Caco-2 (cell line): ENCODE results near the gene CCL2. TPM values are rescaled to one million over a fixed set of nuclear protein-coding genes. Genes with fewer than 3 reads are reported as not detected.

ENCODE experiments used
- BruUV-seq: library from RNA; stranded (reverse); fragments of 400-500 nt; replicated peaks from 2 replicates; lab custom pipeline; 2021; lab: Mats Ljungman, UMichigan
- CTCF ChIA-PET: fragments of 300-600 bp; sonication (Branson Sonifier 250); formaldehyde crosslinking; loops from one replicate; lab custom pipeline; 2022; ENCODE audit warnings: antibody characterized with exemption; lab: Charles Lee
- POLR2A ChIA-PET: fragments of 300-600 bp; sonication (Branson Sonifier 250); formaldehyde crosslinking; loops from one replicate; lab custom pipeline; 2022; ENCODE audit warnings: antibody characterized with exemption; lab: Charles Lee
- DNase-seq, 2 experiments: peaks; one replicate each; pipeline versions ENCODE4 v3.0.0 to v3.0.0-alpha.2; 2020 to 2022
- H3K27me3 ChIP-seq: replicated peaks from 2 replicates; pipeline ENCODE4 v1.6.0; 2011; ENCODE audit warnings: low read length; ENCODE audit not compliant: control insufficient read depth, insufficient read depth
- H3K36me3 ChIP-seq: 2 replicates; pipeline ENCODE4 v1.5.1; 2011; ENCODE audit warnings: low read length; ENCODE audit not compliant: control insufficient read depth, insufficient read depth
- H3K4me1 ChIP-seq: fragments of 250-450 bp; sonication (Bioruptor Pico); 2 replicates; pipeline ENCODE4 v1.5.1; 2020; ENCODE audit warnings: mild to moderate bottlenecking
- H3K4me3 ChIP-seq: 2 replicates; pipeline ENCODE4 v1.5.1; 2011; ENCODE audit warnings: low read depth, mild to moderate bottlenecking, control low read depth, low read length
- H3K9me3 ChIP-seq: fragments of 250-450 bp; sonication (Bioruptor Pico); 2 replicates; pipeline ENCODE4 v1.5.1; 2020; ENCODE audit warnings: mild to moderate bottlenecking, moderate library complexity
- H3K27ac Mint-ChIP-seq: one replicate; pipeline ENCODE4 v1.8.0; 2022; ENCODE audit warnings: mixed read lengths; ENCODE audit not compliant: unreplicated experiment
- H3K27me3 Mint-ChIP-seq: one replicate; pipeline ENCODE4 v1.8.0; 2022; ENCODE audit warnings: mixed read lengths; ENCODE audit not compliant: insufficient read depth, unreplicated experiment
- H3K36me3 Mint-ChIP-seq: one replicate; pipeline ENCODE4 v1.8.0; 2022; ENCODE audit warnings: mild to moderate bottlenecking, mixed read lengths; ENCODE audit not compliant: insufficient read depth, unreplicated experiment
- H3K4me1 Mint-ChIP-seq: one replicate; pipeline ENCODE4 v1.8.0; 2022; ENCODE audit warnings: low read depth, mixed read lengths; ENCODE audit not compliant: unreplicated experiment
- H3K4me3 Mint-ChIP-seq: one replicate; pipeline ENCODE4 v1.8.0; 2022; ENCODE audit warnings: mild to moderate bottlenecking, moderate library complexity, mixed read lengths; ENCODE audit not compliant: unreplicated experiment
- H3K9me3 Mint-ChIP-seq: one replicate; pipeline ENCODE4 v1.8.0; 2022; ENCODE audit warnings: mixed read lengths; ENCODE audit not compliant: unreplicated experiment
- CTCF ChIP-seq, 2 experiments: fragments of 200-600 bp in 1 of 2; IDR thresholded peaks; 1 replicate in 1 of 2; 2 replicates in 1 of 2; pipeline versions ENCODE4 v1.5.1 to v1.8.0; 2011 to 2022; ENCODE audit warnings: antibody characterized with exemption in 1 of 2, control low read depth in 1 of 2, inconsistent platforms in 1 of 2, low read depth in 1 of 2, low read length in 1 of 2, mild to moderate bottlenecking in 1 of 2, moderate library complexity in 1 of 2; ENCODE audit not compliant: insufficient read depth in 1 of 2, severe bottlenecking in 1 of 2, unreplicated experiment in 1 of 2
- intact Hi-C: fragments of 100-400 bp; cut with micrococcal nuclease; formaldehyde crosslinking; loops from one replicate; pipeline ENCODE4 v1.10.0; 2022; ENCODE audit not compliant: unreplicated experiment
- total RNA-seq: library from RNA; stranded (reverse); gene quantifications from 2 replicates; pipeline ENCODE4 v1.2.3, GENCODE V29; 2022

The CCL2 gene
- total RNA-seq, 1 experiment from 2014 or later: not detected

GRCh38 chr17:34230342-34230741 is 24.7 kb upstream of the CCL2 start:
- Mint-ChIP-seq H3K9me3 (peaks cover 23% of the 10 kb centered on the region), H3K4me3 (no peak overlapping the region), H3K4me1 (no peaks in the 10 kb centered on the region), H3K36me3 (no peaks in the 10 kb centered on the region), H3K27me3 (peaks cover 4% of the 10 kb centered on the region), H3K27ac (no peak overlapping the region)
- TF ChIP-seq CTCF (IDR thresholded peaks at IDR 0.05; ENCODE audit: insufficient read depth in 1 of 2, low read depth in 1 of 2, low read length in 1 of 2, severe bottlenecking in 1 of 2, unreplicated experiment in 1 of 2): no peak
- Histone ChIP-seq H3K4me1 (0 out of 2 replicates have a peak, but pooled peaks cover 10% of the 10 kb centered on the region), H3K9me3 (peaks cover 11% of the 10 kb centered on the region; the same call in 1 of the 2 replicates), H3K27me3 (no peaks in the 10 kb centered on the region), H3K36me3 (no peaks in the 10 kb centered on the region), H3K4me3 (no peak overlapping the region)
- CTCF ChIA-PET: interaction anchor here (0.6 kb wide), 1 partner anchor 208 kb away, joined by 3 read pairs; no protein-coding TSS in a partner anchor
- no peak for DNase-seq
- intact Hi-C loops: no loop called here
- POLR2A ChIA-PET: no interaction called here
- no TSS peak for BruUV-seq

GRCh38 chr17:34234616-34235015 is 20.5 kb upstream of the CCL2 start:
- Histone ChIP-seq H3K9me3 (peaks cover 3% of the 10 kb centered on the region; the same call in 1 of the 2 replicates), H3K36me3 (no peaks in the 10 kb centered on the region), H3K4me1 (peaks cover 17% of the 10 kb centered on the region; the same call in 1 of the 2 replicates), H3K4me3 (no peak overlapping the region), H3K27me3 (no peaks in the 10 kb centered on the region)
- no peak for DNase-seq
- CTCF ChIA-PET: interaction anchor here (1.9 kb wide), 1 partner anchor 127 kb away, joined by 6 read pairs; no protein-coding TSS in a partner anchor
- H3K27me3 Mint-ChIP-seq: peaks cover 4% of the 10 kb centered on the region
- H3K4me1 Mint-ChIP-seq: no peaks in the 10 kb centered on the region
- no TSS peak for BruUV-seq
- POLR2A ChIA-PET: no interaction called here
- intact Hi-C loops: no loop called here
- no peak overlapping the region for H3K27ac Mint-ChIP-seq
- H3K9me3 Mint-ChIP-seq: peaks cover 3% of the 10 kb centered on the region
- peaks cover 6% of the 10 kb centered on the region for H3K36me3 Mint-ChIP-seq
- H3K4me3 Mint-ChIP-seq: no peak overlapping the region
- TF ChIP-seq CTCF (IDR thresholded peaks at IDR 0.05; ENCODE audit: insufficient read depth in 1 of 2, low read depth in 1 of 2, low read length in 1 of 2, severe bottlenecking in 1 of 2, unreplicated experiment in 1 of 2): no peak

- intact Hi-C loops: no loop called here
- Mint-ChIP-seq H3K4me1 (no peaks in the 10 kb centered on the region), H3K36me3 (peaks cover 6% of the 10 kb centered on the region), H3K9me3 (no peaks in the 10 kb centered on the region), H3K27me3 (peaks cover 7% of the 10 kb centered on the region), H3K4me3 (no peak overlapping the region), H3K27ac (no peak overlapping the region)
- H3K4me1 ChIP-seq: peaks cover 17% of the 10 kb centered on the region; the same call in 1 of the 2 replicates
- TF ChIP-seq CTCF (IDR thresholded peaks at IDR 0.05; ENCODE audit: insufficient read depth in 1 of 2, low read depth in 1 of 2, low read length in 1 of 2, severe bottlenecking in 1 of 2, unreplicated experiment in 1 of 2): no peak
- H3K27me3 ChIP-seq: no peaks in the 10 kb centered on the region
- H3K4me3 ChIP-seq: no peak overlapping the region
- POLR2A ChIA-PET: no interaction called here
- CTCF ChIA-PET: interaction anchor here (1.9 kb wide), 1 partner anchor 126 kb away, joined by 6 read pairs; no protein-coding TSS in a partner anchor
- no TSS peak for BruUV-seq
- H3K9me3 ChIP-seq: 0 out of 2 replicates have a peak, but pooled peaks cover 2% of the 10 kb centered on the region
- DNase-seq: peak; percentile 13 to 62
- no peaks in the 10 kb centered on the region for H3K36me3 ChIP-seq
These were observed 19.6 kb upstream of the CCL2 start for GRCh38 chr17:34235389-34236028.
